ENCODE results near the gene KCTD10. TPM values are rescaled to one million over a fixed set of nuclear protein-coding genes. Genes with fewer than 3 reads are reported as not detected.

The KCTD10 gene
- polyA plus RNA-seq, 2 of the 4 experiments (the other 2 are of a cell fraction), result 43.5 to 50.4 TPM

- DNase-seq (ENCODE audit: low read depth in 1 of 2, low spot score in 1 of 2) (no peak), ATAC-seq (no peak), FAIRE-seq (no peak)
- no peak overlapping the region for H3K4me2 ChIP-seq
- H3K9me3 ChIP-seq, result no peaks in the 10 kb centered on the region
- POLR2A ChIA-PET, result no interaction called here
- 88% methylated on average over 2 of the region's 2 CpGs for WGBS (ENCODE audit: missing lambda C conversion rate)
- no peak overlapping the region for H3K27ac ChIP-seq
- H3K4me3 ChIP-seq, result no peak overlapping the region
- H3K4me1 ChIP-seq, result no peaks in the 10 kb centered on the region
- TF ChIP-seq MYC (IDR thresholded peaks at IDR 0.05; ENCODE audit: borderline replicate concordance, low read length) (no peak), HEYL (CRISPR knock-in tag; IDR thresholded peaks at IDR 0.05) (no peak), NR3C1 (IDR thresholded peaks at IDR 0.05) (no peak), MAX (IDR thresholded peaks at IDR 0.05) (no peak), FOSL2 (IDR thresholded peaks at IDR 0.05) (no peak), FOSL2 (CRISPR knock-in tag; IDR thresholded peaks at IDR 0.05) (no peak), CBX8 (IDR thresholded peaks at IDR 0.05) (no peak), RFX5 (IDR thresholded peaks at IDR 0.05) (no peak), USF2 (IDR thresholded peaks at IDR 0.05) (no peak), HES2 (IDR thresholded peaks at IDR 0.05) (no peak), CHD4 (IDR thresholded peaks at IDR 0.05; ENCODE audit: borderline replicate concordance) (no peak), RARB (CRISPR knock-in tag; IDR thresholded peaks at IDR 0.05) (no peak), EP300 (IDR thresholded peaks at IDR 0.05) (no peak), CHD2 (IDR thresholded peaks at IDR 0.05; ENCODE audit: low read length, partially characterized antibody) (no peak), ZC3H11A (IDR thresholded peaks at IDR 0.05) (no peak)
- TF ChIP-seq, protein P1, sequence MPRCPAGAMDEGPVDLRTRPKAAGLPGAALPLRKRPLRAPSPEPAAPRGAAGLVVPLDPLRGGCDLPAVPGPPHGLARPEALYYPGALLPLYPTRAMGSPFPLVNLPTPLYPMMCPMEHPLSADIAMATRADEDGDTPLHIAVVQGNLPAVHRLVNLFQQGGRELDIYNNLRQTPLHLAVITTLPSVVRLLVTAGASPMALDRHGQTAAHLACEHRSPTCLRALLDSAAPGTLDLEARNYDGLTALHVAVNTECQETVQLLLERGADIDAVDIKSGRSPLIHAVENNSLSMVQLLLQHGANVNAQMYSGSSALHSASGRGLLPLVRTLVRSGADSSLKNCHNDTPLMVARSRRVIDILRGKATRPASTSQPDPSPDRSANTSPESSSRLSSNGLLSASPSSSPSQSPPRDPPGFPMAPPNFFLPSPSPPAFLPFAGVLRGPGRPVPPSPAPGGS (IDR thresholded peaks at IDR 0.05), result no peak
- CTCF ChIA-PET, result interaction anchor here (0.6 to 5.2 kb wide), 3 partner anchors 13 to 178 kb away, joined by 3 to 24 read pairs (median 6); no protein-coding TSS in a partner anchor
Observed at GRCh38 chr12:109445191-109445609, 31.9 kb downstream of the KCTD10 start.

DNA sequence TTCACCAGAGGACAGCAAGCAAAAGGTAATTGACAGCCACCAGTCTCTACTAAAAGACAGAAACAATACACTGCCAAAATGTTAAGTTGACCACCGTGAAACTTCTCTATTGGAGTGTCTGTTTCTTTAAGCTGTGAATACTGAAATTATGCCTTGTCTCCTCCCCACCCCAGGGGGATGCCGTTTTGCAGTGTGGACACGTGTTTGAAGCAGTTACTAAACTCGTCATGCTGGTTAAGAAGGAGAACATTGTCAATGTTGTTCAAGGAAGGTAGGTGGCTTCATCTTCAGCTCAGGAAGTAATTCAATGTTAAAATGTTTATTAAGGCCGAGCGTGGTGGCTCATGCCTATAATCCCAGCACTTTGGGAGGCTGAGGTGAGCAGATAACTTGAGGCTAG lies 32.8 kb downstream of the KCTD10 start:
- POLR2A ChIA-PET, result no interaction called here
- no peaks in the 10 kb centered on the region for H3K4me1 ChIP-seq
- no peak overlapping the region for H3K4me2 ChIP-seq
- WGBS (ENCODE audit: missing lambda C conversion rate), result 70% methylated on average over 6 of the region's 6 CpGs
- no peak overlapping the region for H3K4me3 ChIP-seq
- FAIRE-seq (no peak), DNase-seq (ENCODE audit: low read depth in 1 of 2, low spot score in 1 of 2) (no peak), ATAC-seq (no peak)
- TF ChIP-seq, protein P2, sequence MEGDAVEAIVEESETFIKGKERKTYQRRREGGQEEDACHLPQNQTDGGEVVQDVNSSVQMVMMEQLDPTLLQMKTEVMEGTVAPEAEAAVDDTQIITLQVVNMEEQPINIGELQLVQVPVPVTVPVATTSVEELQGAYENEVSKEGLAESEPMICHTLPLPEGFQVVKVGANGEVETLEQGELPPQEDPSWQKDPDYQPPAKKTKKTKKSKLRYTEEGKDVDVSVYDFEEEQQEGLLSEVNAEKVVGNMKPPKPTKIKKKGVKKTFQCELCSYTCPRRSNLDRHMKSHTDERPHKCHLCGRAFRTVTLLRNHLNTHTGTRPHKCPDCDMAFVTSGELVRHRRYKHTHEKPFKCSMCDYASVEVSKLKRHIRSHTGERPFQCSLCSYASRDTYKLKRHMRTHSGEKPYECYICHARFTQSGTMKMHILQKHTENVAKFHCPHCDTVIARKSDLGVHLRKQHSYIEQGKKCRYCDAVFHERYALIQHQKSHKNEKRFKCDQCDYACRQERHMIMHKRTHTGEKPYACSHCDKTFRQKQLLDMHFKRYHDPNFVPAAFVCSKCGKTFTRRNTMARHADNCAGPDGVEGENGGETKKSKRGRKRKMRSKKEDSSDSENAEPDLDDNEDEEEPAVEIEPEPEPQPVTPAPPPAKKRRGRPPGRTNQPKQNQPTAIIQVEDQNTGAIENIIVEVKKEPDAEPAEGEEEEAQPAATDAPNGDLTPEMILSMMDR (IDR thresholded peaks at IDR 0.05), result no peak
- TF ChIP-seq HES2 (IDR thresholded peaks at IDR 0.05), result no peak
- TF ChIP-seq HOXA7 (CRISPR knock-in tag; IDR thresholded peaks at IDR 0.05), result no peak
- TF ChIP-seq PHF8 (IDR thresholded peaks at IDR 0.05; ENCODE audit: borderline replicate concordance, low read depth), result no peak
- TF ChIP-seq EP300 (IDR thresholded peaks at IDR 0.05), result no peak
- TF ChIP-seq REST (IDR thresholded peaks at IDR 0.05), result no peak
- TF ChIP-seq FOSB (CRISPR knock-in tag; IDR thresholded peaks at IDR 0.05), result no peak
- TF ChIP-seq PBX3 (IDR thresholded peaks at IDR 0.05), result no peak
- no peak for TF ChIP-seq JUN (IDR thresholded peaks at IDR 0.05)
- TF ChIP-seq MAFK (IDR thresholded peaks at IDR 0.05; ENCODE audit: partially characterized antibody), result no peak
- no peak for TF ChIP-seq TFCP2L1 (CRISPR knock-in tag; IDR thresholded peaks at IDR 0.05)
- no peak for TF ChIP-seq ESRRA (IDR thresholded peaks at IDR 0.05; ENCODE audit: borderline replicate concordance, low read length)
- no peak for TF ChIP-seq ZSCAN20 (CRISPR knock-in tag; IDR thresholded peaks at IDR 0.05)
- TF ChIP-seq, protein P3, sequence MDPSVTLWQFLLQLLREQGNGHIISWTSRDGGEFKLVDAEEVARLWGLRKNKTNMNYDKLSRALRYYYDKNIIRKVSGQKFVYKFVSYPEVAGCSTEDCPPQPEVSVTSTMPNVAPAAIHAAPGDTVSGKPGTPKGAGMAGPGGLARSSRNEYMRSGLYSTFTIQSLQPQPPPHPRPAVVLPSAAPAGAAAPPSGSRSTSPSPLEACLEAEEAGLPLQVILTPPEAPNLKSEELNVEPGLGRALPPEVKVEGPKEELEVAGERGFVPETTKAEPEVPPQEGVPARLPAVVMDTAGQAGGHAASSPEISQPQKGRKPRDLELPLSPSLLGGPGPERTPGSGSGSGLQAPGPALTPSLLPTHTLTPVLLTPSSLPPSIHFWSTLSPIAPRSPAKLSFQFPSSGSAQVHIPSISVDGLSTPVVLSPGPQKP (IDR thresholded peaks at IDR 0.05; ENCODE audit: low read depth, low read length), result no peak
- no peaks in the 10 kb centered on the region for H3K9me3 ChIP-seq
- CTCF ChIA-PET, result interaction anchor here (1.1 to 5.2 kb wide), 5 partner anchors 10 to 50 kb away, joined by 3 to 24 read pairs (median 6); no protein-coding TSS in a partner anchor
- no peak overlapping the region for H3K27ac ChIP-seq

Data from A549 (cell line).